Fibroblast of skin of scalp (primary cell): ENCODE data around the gene TMEM221.

Experiments
- DNase-seq: peaks from one replicate; pipeline ENCODE4 v3.0.0-alpha.2; 2013

The TMEM221 gene

GRCh38 chr19:17471410-17472125 lies 23.1 kb upstream of the TMEM221 start:
- no peak for DNase-seq

- peak; percentile 100 for DNase-seq
Observed at GRCh38 chr19:17470068-17470841, 21.8 kb upstream of the TMEM221 start, which contains the start of gene SLC27A1. SLC27A1 (plus strand) TSS chr19:17470524; CDS start chr19:17470541, 17 bp downstream.

GRCh38 chr19:17469481-17470067 lies 21.1 kb upstream of the TMEM221 start:
- peak; percentile 98 for DNase-seq

GRCh38 chr19:17469092-17469480 lies 20.6 kb upstream of the TMEM221 start:
- no peak for DNase-seq

GRCh38 chr19:17468302-17469091 lies 20.0 kb upstream of the TMEM221 start:
- DNase-seq = no peak

GRCh38 chr19:17467471-17468301 lies 19.2 kb upstream of the TMEM221 start:
- no peak for DNase-seq

- no peak for DNase-seq
Observed at GRCh38 chr19:17466487-17466850, 18.0 kb upstream of the TMEM221 start.

- DNase-seq = no peak
Observed at GRCh38 chr19:17460372-17461230, 12.1 kb upstream of the TMEM221 start, which contains the start of gene NXNL1. NXNL1 (minus strand) TSS chr19:17460926; CDS start chr19:17460869, 57 bp downstream.

GRCh38 chr19:17458970-17459369 lies 10.5 kb upstream of the TMEM221 start:
- no peak for DNase-seq

GRCh38 chr19:17457616-17458015 lies 9.1 kb upstream of the TMEM221 start:
- no peak for DNase-seq

- no peak for DNase-seq
Observed at GRCh38 chr19:17456127-17456526, 7.7 kb upstream of the TMEM221 start.

GRCh38 chr19:17455308-17456123 lies 7.0 kb upstream of the TMEM221 start:
- DNase-seq = no peak

- DNase-seq = no peak
Observed at GRCh38 chr19:17454576-17455071, 6.2 kb upstream of the TMEM221 start.

GRCh38 chr19:17451820-17452219 lies 3.4 kb upstream of the TMEM221 start:
- no peak for DNase-seq

- DNase-seq = no peak
Observed at GRCh38 chr19:17450264-17451075, 2.0 kb upstream of the TMEM221 start.

- no peak for DNase-seq
Observed at GRCh38 chr19:17447704-17448130, 751 bp downstream of the TMEM221 start.

- DNase-seq = no peak
Observed at GRCh38 chr19:17445526-17446165, 2.8 kb downstream of the TMEM221 start.
